ENCODE results near the gene BMPR2. TPM values are rescaled to one million over a fixed set of nuclear protein-coding genes. Genes with fewer than 3 reads are reported as not detected.
"Not testable (repeated sequence)": the region's sequence is repeated elsewhere in the genome, so short reads cannot be mapped to it uniquely, and the experiment has no call there.

The BMPR2 gene
- total RNA-seq, 1 experiment from 2014 or later: 22.7 TPM

- DNase-seq (ENCODE audit: low read depth): no peak
These were observed 2.7 kb downstream of the BMPR2 start for GRCh38 chr2:202378662-202379358.

DNA sequence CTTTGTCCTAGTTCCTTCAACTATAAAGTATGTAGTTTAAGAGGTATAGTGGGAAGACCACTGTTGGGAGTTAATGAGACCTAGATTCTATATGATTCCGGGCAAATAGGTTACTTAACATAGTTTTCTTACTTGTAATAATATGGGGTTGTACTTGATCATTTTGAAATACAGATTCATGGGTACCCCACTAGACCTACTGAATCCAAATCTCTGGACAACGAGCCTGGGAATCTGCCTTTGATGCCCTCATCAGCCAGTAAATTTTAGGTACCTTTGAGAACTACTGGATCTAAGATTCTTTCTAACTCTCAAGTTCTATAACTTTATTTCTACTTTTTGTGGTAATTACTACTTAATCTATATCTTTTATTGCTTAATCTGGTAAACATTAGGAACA is 6.6 kb downstream of the BMPR2 start:
- no peak for DNase-seq (ENCODE audit: low read depth)

- DNase-seq (ENCODE audit: low read depth): not testable (repeated sequence)
These were observed 10.4 kb downstream of the BMPR2 start for GRCh38 chr2:202386495-202386894.

GRCh38 chr2:202387608-202388342 is 11.6 kb downstream of the BMPR2 start:
- peak; percentile 50 for DNase-seq (ENCODE audit: low read depth)

- DNase-seq (ENCODE audit: low read depth): no peak
These were observed 24.8 kb downstream of the BMPR2 start for GRCh38 chr2:202400941-202401340.

GRCh38 chr2:202405798-202406197 is 29.7 kb downstream of the BMPR2 start:
- no peak for DNase-seq (ENCODE audit: low read depth)

DNA sequence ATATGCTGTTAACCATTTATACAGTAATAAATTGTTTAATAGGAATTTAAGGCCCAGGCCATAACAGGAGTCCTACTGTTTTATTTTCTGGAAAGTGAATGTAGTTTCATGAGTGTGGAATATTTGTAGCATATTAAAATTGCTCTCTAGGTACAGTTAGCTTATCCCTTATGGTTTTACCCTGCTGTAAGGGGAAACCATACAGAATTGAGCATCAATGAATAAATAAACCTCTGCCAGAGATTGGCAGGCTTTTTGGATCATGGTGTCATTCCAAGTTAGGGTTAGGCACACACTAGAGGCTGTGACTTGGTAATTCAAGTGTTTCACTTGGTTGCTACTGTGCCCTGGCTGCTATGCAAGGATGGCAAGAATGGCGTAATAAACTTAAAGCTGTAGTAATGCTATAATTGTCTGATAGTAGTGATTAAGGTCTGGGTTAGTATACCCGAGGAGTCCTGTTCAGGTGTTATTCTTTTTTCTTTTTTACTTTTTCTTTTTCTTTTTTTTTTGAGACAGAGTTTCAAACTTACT is 30.4 kb downstream of the BMPR2 start:
- DNase-seq (ENCODE audit: low read depth): no peak

DNA sequence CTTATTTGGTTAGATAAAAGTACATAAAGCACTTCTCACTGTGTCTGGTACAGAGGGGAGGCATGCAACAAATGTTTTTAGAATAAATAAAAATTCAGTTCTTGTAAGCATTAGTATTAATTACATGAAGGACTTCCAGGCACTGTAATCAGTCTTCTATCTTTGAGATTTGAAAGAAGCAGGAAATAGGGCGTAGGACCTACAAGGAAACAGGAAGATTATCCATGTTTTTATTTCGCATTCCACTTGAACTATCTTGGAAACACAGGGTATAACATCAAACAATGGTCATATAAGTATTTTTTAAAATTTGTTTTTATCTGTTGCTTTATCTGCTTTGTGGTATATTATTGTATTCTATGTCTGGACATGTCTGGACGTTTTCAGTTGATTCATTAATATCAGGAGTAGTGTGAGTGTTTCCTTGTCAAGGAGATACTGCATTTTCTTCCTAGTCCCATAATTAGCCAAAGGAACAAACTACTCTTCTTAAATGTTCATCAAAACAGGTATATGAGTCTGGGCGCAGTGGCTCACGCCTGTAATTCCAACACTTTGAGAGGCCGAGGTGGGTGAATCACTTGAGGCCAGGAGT is 32.5 kb downstream of the BMPR2 start:
- no peak for DNase-seq (ENCODE audit: low read depth)

- DNase-seq (ENCODE audit: low read depth): no peak
These were observed 34.0 kb downstream of the BMPR2 start for GRCh38 chr2:202410092-202410491.

DNA sequence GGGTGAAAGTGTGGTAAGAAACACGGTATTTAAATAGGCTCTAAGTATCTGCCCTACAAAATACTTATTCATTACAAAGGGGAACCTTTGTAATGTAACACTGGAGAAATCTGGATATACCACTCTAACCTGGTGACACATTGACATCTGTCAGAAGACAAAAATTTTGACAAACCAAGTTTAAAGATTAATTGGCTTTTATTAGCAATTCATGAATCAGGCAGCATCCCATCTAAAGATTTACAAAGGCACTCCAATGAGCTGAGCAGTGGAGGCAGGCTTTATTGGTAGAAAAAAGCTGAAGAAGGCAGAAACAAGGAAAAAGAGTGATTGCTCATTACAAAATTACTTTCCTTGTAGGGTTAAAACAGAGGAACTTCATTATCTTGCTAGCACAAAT is 35.0 kb downstream of the BMPR2 start:
- no peak for DNase-seq (ENCODE audit: low read depth)

DNA sequence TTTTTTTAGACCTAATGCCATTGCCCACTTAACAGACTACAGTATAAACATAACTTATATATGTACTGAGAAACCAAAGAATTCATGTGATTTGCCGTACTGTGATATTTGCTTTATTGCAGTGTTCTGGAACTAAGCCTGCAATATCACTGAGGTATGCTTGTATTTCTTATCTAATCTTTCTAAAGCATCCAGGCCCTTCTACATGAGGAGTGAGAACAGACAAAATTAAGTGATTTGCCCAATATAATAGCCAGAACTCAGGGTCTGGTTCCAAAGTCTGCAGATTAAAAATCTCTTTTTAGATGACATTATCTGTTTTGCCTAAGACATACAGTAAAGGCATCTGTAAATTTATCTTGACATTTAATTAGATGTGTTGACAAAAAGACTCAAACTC is 41.9 kb downstream of the BMPR2 start:
- DNase-seq (ENCODE audit: low read depth): no peak

GRCh38 chr2:202418511-202418910 is 42.4 kb downstream of the BMPR2 start:
- DNase-seq (ENCODE audit: low read depth): no peak

DNA sequence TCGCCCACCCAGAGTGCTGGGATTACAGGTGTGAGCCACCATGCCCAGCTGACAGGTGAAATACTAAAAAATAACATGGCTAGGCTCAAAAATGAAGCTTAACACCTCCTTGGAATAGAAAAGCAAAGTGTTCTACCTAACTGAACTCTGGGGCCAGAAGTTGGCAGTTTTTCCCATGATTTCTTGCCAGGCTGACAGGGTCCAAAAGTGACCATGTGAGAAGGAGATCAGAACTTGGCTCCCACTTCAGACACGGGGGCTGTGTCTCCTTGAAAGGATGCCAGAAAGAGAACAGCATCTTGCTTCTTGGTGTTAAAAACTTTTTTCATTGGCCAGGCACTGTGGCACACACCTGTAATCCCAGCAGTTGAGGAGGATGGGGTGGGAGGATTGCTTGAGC is 47.0 kb downstream of the BMPR2 start:
- DNase-seq (ENCODE audit: low read depth): no peak

DNA sequence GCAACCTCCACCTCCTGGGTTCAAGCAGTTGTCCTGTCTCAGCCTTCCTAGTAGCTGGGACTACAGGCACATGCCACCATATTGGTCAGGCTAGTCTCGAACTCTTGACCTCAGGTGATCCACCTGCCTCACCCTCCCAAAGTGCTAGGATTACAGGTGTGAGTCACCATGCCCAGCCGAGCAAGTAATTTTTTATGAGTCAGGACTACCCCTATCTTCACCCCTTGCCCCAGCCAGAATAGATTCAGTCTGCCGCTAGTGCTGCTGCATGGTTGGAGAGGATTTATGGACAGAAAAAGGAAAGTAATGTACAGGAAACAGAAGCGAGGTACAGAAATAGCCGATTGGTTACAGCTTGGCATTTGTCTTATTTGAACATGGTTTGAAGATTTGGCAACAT is 48.9 kb downstream of the BMPR2 start:
- no peak for DNase-seq (ENCODE audit: low read depth)

- DNase-seq (ENCODE audit: low read depth): no peak
These were observed 50.6 kb downstream of the BMPR2 start for GRCh38 chr2:202426751-202427150.

GRCh38 chr2:202429164-202429980 is 53.2 kb downstream of the BMPR2 start:
- no peak for DNase-seq (ENCODE audit: low read depth)

DNA sequence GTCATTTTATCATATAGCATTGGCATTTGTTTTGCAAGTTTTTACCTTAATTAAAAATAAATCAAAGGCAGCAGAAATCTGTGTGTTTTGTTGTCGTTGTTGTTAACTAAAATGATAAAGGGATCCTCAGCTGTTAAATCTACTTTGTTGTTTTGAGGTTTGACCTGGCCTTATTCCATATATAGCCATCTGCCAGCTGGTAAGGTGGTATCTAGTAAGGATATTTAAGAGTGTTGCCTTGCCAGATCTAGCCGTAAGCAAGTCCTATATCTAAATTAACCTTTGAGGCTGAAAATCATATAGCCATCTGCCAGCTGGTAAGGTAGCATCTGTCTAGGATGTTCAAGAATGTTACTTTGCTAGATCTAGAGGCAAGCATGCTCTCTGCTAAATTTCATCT is 56.6 kb downstream of the BMPR2 start:
- no peak for DNase-seq (ENCODE audit: low read depth)

- no peak for DNase-seq (ENCODE audit: low read depth)
These were observed 58.3 kb downstream of the BMPR2 start for GRCh38 chr2:202434472-202434871.

- DNase-seq (ENCODE audit: low read depth): no peak
These were observed 60.5 kb downstream of the BMPR2 start for GRCh38 chr2:202436626-202437025.

DNA sequence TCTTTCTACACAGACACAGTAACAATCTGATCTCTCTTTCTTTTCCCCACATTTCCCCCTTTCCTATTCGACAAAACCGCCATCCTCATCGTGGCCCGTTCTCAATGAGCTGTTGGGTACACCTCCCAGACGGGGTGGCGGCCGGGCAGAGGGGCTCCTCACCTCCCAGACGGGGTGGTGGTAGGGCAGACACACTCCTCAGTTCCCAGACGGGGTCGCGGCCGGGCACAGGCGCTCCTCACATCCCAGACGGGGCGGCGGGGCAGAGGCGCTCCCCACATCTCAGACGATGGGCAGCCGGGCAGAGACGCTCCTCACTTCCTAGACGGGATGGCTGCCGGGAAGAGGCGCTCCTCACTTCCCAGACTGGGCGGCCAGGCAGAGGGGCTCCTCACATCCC is 64.0 kb downstream of the BMPR2 start:
- DNase-seq (ENCODE audit: low read depth): not testable (repeated sequence)

- no peak for DNase-seq (ENCODE audit: low read depth)
These were observed 66.8 kb downstream of the BMPR2 start for GRCh38 chr2:202442882-202443281.

GRCh38 chr2:202444000-202444399 is 67.9 kb downstream of the BMPR2 start:
- no peak for DNase-seq (ENCODE audit: low read depth)

Measured in LHCN-M2 (cell line).